ENCODE data around the gene ANKAR.
"Not testable (repeated sequence)": the region's sequence is repeated elsewhere in the genome, so short reads cannot be mapped to it uniquely, and the experiment has no call there.

ANKAR gene, protein sequence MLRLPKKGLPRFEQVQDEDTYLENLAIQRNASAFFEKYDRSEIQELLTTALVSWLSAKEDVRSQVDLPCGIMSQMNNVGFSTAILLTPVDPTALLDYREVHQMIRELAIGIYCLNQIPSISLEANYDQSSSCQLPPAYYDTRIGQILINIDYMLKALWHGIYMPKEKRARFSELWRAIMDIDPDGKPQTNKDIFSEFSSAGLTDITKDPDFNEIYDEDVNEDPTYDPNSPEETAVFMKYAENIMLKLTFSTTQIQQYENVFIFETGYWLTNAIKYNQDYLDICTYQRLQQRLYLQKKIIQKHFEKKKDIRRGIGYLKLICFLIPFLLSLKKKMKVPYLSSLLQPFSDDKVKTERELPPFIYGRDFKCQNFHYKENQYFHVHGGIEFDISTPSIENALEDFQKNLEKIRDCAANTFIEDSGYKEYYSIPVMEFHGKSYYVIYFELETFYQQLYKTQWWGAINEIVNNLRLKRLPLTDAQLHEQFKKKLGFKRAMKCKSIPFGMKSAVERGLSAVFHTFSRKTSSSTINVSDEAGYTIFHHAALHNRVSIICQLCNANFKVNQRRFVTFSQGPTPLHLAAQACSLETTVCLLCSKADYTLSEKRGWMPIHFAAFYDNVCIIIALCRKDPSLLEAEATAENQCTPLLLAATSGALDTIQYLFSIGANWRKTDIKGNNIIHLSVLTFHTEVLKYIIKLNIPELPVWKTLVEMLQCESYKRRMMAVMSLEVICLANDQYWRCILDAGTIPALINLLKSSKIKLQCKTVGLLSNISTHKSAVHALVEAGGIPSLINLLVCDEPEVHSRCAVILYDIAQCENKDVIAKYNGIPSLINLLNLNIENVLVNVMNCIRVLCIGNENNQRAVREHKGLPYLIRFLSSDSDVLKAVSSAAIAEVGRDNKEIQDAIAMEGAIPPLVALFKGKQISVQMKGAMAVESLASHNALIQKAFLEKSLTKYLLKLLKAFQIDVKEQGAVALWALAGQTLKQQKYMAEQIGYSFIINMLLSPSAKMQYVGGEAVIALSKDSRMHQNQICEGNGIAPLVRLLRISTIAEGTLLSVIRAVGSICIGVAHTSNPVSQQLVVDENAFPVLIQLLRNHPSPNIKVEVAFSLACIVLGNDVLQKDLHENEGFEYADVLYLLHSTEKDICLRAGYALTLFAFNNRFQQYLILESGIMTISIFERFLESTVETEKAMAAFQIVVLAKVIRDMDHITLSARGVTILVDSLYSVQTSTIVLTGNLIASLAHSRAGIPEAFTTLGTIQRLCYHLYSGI (N-terminal part only)

DNA sequence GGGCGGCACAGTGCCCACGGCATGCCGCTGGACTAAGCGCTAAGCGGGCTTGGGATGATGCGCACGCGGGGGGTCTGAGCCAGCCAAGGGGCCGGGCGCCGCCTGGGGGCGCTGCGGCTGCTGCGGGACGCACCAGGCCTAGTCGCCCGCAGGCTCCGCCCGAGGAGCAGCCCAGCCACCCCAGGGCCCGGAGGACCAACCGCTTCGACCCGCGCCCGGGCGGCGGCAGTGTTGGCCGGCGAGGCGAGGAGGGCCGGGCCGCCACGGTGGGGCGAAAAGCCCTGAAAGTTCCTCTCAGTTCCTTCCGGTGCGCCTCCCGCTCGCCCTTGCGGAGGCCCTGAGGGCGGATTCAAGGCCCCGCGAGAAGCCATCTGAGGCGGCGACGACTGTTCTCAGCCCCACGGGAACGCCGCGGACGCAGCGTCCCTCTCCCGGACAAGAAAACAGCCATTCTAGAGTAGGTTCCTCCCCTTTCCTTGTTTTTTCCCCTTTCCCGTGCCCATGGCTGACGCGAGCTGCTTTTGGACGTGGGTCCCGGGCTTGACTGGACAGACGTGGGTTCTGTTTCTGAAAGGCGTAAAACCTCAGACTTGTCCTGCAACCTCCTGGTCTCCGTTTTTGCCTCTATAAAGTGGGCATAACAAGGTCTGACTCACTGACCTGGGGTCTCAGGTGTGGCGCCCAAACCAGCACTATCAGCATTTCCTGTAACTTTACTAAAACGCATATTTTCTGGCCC, at the start of gene ANKAR:
ANKAR (plus strand) TSS at position 297 of the 739 bp plus-strand sequence. CDS start 1,821 bp downstream, outside the sequence.
- FAIRE-seq = no peak

DNA sequence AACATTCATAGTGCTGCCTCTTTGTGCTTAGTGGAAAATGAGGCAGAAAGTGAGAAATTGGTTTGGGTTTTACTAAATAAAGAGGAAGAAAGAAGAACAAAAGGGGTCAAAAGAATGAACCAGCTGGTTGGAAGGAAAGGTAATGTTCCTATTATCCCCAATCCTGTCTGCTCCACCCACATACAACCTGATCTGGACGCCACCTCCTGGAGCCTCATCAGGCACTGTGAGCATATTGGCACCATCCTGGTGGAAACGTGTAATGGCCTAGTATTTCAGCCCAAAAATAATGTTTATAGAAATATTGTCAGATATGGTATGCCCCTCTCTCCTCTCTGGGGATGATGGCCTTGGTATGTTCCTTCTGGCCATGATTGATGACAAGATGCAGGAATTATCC, 48.8 kb upstream of the ANKAR start:
- FAIRE-seq = no peak

DNA sequence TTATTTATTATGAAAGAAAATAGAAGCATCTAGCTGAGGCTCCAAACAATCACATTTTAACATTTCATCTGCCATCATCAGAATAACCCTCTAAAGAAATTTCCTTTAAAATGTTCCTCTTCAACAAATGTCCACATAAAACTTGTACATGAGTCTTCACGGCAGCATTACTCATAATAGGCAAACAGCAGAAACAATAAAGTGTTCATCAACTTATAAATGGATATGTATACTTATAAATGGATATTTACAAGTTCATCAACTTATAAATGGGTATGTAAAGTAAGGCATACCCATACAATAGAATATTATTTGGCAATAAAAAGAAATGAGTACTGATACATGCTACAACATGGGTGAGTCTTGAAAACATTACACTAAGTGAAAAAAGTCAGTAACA, 46.7 kb upstream of the ANKAR start:
- FAIRE-seq = no peak

DNA sequence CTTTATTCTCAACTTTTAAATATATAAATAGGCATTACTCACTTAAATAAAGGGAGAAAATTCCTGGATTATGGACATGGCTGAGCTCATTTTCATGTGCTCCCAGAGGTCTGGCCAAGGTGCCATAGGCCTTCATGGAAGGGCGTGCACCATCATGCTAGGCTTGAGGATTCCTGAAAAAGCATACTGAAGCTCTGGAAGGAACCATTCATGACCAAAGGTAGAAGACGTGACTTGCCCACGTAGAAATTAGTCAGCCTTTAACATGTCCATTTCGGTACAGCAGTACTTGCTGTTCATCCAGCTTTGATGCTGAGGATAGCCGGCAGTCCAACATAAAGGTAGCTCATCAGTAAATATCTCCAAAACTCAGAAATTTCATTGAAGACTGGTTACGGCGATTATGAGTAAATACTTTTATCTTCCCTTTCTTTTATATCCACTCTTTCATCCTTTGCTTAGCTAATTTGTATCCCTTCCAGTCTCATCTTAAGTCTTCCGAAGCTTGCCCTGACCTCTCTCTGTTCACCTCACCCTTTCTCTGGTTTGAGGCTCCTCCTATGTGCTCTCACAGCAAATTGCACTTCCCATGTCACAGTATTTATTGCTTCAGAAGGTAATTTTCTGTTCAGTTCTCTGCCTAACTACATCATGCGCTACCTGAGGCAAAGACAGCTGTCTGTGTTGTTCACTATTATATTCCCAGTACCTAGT, 45.5 kb upstream of the ANKAR start:
- no peak for FAIRE-seq

DNA sequence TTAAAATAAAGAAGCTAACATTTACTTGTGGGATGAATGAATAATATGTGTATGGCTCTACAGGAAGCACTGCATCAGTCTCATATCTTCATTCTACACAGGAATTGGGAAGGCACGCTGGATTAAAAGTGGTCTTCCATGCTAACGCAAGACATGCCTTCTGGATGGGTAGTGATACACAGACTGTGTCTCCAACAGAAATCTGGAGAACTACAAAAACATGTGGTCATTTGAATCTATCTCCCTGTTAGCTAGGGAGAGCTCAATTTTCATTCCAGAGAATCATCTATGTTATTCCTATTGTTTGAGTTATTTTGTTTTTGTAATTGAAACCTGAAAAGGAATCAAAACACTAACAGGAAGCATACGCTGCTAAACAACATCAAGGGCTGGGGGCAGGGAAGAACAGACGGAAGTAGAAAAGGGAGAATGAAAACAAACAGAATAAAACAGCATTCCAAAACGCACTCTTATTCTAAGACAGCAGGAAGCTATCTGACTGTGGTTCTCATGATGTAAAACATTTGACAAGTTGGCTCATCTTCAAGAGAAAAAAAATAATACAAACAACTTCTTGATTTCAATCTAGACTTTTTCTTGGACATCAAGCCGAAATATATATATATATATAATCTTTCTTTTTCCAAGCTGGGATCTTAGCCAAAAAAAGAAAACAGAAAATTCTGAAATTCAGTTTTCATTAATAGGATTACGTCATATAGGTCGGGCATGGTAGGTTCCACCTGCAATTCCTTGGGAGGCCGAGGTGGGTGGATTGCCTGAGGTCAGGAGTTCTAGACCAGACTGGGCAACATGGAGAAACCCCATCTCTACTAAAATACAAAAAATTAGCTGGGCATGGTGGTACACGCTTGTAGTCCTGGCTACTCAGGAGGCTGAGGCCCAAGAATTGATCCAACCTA, 44.7 kb upstream of the ANKAR start:
- no peak for FAIRE-seq

DNA sequence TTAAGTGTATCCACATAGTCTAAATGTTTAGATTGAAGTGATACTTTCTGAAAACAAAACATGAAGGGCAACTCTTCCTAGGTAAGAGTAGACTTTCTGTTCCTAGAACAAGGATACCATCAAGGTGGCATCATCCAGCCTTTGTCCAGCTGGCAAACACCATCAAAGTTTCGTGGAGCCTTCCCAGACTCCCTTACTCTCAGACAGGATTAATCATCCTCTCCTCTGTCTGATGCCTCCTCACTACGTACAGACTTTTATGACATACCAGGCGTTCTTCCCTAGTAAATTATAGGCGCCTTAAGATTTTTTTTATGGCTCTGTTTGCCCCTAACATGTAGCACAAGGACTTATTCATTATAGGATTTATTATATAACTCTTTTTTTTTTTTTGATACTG, 42.6 kb upstream of the ANKAR start:
- FAIRE-seq = no peak

DNA sequence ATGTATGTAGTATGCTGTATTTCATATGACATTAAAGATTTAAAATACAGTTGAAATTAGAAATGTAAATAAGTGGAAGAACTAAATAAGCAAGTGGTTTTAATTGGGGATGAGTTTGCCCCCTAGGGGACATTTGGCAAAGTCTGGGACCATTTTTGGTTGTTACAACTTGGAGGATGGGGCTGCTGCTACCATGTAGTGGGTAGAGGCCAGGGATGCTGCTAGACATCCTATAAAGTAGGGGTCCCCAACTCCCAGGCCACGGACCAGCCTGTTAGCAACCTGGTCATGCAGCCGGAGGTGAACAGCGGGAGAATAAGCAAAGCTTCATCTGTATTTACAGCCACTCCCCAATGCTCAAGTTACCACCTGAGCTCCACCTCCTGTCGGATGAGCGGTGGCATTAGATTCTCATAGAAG, 41.1 kb upstream of the ANKAR start:
- FAIRE-seq = no peak

DNA sequence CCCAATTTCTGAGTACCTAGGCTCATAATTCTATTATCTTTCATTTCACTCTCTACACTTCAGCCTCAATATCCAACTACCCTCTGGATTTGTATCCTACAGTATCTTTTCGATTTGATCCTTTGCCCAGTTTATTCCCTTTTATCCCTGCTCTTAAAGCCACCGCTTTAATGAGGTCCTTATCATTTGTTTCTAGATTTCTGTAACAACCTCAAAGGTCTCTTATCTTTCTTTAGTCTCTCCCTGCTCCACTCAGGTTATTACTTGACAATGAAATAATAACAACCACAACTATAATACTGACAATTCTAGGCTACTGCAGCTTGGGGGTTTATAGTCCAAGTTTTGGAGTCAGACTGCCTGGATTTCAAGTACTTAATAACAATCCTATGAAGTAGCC, 39.1 kb upstream of the ANKAR start:
- FAIRE-seq = no peak

DNA sequence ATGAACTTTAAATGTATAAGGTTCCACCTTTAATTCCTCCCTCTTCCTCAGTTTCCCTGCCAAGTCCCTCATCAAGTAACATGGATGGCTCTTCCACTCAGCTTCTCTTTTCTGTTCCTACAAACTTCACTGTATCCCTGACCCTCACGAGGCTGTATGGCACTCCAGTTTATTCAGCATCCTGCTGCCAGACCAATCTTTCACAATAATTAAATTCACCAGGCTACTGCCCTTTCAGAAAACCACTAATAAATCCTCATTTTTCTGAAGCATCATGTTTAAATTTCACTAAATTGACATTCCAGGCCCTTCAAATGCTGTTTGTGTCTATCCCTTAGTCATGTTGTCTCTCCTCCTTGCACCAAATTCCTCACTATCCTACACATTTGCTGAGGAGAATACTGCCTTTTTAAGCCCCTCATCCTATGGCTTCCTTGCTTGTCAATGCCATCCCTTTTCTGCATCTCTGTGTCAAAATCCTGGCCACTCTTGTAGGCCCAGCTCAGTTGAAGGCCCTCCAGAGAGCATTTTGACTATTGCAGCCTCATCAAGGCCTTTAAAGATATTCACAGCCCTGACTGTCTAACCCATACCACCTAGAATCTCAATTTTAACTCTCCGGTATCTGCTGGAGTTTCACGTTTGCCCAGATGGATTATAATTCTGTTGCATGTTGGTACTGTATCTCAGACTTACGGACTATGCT, 36.0 kb upstream of the ANKAR start:
- no peak for FAIRE-seq

DNA sequence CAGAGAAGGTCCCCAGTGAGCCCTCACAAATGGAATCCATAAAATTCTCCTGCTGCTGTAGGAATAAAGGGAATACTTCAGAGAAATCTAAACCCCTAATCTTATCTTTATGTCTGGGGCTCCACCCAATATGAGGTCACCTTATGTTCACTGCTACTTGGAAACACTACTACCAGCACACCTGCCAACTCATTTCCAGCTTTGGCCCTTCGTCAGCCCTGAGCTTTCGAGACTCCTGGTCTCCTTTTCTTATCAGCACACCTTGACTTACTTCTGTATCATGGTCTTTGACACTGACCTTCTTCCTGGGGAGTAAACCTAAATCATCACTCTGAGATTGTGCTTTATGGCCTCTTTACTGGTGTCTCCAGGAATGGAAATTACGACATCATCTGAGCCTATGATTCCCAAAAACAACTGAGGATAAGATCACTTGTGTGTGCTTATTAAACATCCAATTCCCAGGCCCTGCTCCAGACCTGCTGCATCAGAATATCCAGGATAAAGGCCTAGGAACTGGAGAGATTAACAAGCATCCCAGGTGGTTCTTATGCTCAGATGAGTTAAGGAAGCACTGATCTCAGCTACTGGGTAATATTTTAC, 35.4 kb upstream of the ANKAR start:
- no peak for FAIRE-seq

DNA sequence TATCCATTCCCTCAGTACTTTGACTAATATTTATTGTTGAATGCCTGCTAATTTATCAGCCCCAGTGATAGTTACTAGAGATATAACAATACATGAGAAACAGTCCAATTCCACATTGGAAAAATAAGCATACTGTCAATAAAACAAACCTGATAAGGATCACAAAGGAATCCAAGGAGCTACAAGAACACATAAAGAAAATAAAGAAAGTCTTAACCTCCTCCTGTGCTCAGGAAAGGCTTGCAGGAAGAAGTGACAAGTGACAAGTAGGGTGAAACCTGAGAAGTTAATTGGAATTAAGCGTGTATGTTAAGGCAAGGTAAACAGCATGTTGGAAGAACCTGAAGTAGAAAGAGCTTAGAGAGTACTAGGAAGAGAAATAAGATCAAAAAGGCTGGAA, 33.5 kb upstream of the ANKAR start:
- no peak for FAIRE-seq

DNA sequence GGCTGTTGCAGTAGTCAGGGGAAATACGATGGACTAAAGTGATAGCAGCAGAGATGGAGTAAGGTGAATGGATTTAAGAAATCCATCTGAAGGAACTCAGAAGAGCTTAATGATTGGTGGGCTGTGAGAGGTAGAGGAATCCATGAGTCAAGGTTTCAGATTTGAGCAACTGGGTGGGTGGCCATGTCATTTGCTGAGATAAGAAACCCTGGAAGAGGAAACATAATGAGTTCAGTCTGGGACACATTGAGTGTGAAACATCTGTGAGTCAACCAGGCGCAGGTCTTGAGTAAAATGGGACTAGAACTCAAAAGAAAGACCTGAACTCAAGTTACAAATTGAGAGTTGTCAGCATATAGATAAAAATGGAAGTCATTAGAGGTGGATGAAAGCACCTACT, 32.9 kb upstream of the ANKAR start:
- no peak for FAIRE-seq

DNA sequence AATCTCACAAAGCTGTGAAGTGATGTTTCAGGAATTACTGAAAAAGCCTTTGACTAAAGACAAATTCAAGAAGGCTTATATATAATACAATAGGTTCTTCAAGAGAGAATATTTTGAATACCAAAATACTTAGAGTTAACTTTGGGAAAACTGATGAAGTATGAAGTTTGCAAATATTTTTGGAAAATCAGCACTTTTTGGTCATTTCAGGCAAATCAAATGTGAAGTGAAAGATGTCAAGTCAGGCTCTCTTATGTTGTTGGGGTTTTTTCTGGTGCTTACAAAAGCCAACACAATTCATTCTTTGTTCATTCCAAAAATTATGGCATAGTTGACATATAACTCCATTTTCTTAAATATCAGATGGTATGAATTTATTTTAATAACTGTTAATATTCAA, 27.9 kb upstream of the ANKAR start:
- FAIRE-seq = no peak

DNA sequence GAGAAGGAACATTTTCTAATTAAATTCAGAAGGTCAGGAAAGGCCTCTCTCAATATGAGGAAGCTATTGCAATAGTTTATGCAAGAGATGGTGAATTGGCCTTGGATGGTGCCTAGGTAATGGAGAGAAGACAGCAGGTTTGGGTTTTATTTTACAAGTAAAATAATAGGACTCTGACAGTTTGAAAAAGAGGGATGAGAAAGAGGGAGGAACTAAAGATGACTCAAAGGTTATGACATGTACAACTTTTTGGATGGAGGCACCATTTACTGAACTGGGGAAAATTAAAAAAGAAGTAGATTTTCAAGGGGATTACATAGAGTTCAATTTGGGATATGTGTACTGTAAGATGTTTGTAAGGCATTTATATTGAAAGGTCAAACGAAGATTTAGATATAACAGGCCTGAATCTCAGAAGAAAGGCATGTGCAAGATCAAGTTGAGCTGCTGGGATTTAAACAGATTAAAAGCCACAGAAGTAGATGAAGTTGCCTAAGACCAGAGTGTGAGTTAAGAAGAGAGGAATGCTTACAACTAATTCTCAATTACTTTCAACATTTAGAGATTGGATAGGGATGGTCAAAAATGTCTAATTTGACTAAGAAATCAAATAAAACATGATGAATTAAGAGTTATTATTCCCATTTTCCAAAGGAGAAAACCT, 25.5 kb upstream of the ANKAR start:
- FAIRE-seq = no peak

DNA sequence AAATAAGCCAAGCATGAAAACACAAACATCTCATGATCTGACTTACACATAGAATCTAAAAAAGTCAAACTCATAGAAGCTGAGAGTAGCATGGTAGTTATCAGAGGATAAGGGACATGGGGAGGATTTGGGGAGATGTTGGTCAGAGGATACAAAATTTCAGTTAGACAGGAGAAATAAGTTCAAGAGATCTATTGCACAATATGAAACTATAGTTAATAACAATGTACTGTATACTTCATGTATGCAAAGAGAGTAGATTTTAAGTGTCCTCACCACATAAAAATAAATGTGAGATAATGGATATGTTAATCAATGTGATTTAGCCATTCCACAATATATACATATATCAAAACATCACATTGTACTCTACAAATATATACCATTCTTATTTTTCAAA, 23.2 kb upstream of the ANKAR start:
- FAIRE-seq = no peak

DNA sequence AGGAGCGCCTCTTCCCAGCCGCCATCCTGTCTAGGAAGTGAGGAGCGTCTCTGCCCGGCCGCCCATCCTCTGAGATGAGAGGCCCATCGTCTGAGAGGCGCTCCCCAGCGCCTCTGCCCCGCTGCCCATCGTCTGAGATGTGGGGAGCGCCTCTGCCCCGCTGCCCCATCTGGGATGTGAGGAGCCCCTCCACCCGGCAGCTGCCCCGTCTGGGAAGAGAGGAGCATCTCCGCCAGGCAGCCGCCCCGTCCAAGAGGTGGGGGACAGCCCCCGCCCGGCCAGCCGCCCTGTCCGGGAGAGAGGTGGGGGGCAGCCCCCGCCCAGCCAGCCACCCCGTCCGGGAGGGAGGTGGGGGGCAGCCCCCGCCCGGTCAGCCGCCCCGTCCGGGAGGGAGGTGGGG, 21.0 kb upstream of the ANKAR start:
- not testable (repeated sequence) for FAIRE-seq

DNA sequence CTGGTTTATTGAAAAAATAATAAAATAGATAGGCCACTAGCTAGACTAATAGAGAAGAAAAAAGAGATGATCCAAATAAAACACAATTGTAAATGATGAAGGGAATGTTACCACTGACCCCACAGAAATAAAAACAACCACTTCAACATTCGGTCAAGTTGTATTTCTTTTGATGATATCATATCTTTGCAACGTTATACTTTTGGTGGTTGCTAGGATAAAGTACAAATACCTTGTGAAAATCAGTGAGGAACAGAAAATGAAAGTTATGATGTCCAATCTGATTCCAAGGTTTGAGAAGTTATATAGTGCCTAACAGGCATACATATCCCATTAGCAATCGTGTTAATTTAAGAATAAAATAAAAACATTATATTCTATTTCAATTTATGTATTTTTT, 19.8 kb upstream of the ANKAR start:
- FAIRE-seq = no peak

DNA sequence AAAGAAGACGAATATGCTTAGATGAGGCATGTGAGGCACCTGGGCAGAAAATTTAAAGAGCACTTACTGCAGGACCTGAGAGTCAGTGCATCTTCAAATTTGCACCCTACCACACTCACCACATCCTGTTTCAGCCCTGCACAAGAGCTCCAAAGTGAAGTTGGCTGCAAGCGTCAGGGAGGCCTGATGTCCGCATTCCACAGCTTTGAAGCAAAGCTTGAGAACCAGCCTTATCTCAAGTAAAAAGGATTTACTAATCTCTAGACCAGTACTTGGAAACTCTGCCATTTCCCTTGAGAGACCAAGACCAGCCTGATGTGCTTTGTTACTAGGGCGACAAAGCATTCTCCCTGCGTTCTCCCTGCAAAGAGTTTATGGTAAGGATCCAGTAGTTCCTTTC, 16.6 kb upstream of the ANKAR start:
- no peak for FAIRE-seq
